A549 (cell line): ENCODE data around the gene SST. TPM values are rescaled to one million over a fixed set of nuclear protein-coding genes. Genes with fewer than 3 reads are reported as not detected.

Source experiments
- ATAC-seq, 2 experiments: fragments of 200-7000 bp in 1 of 2; fragments of >200 bp in 1 of 2; cut with Nextera tagmentation in 1 of 2; cut with Tn5 transposase in 1 of 2; 3 replicates each; pipeline versions ENCODE4 v1.8.0 to v1.9.1; 2018 to 2020; ENCODE audit warnings: mild to moderate bottlenecking in 1 of 2, moderate library complexity in 1 of 2
- CTCF ChIA-PET: fragments of 300-600 bp; sonication (Branson Sonifier 250); formaldehyde crosslinking; extraction: SDS; loops from one replicate; lab custom pipeline; 2021; ENCODE audit warnings: antibody characterized with exemption, inconsistent platforms; lab: Yijun Ruan, JAX
- POLR2A ChIA-PET: fragments of 350-600 bp; formaldehyde crosslinking; extraction: SDS; loops from one replicate; lab custom pipeline; 2021; ENCODE audit warnings: antibody characterized with exemption, inconsistent platforms; lab: Yijun Ruan, JAX
- DNase-seq, 2 experiments: peaks; one replicate each; pipeline versions ENCODE4 v3.0.0 to v3.0.0-alpha.2; 2011 to 2016; ENCODE audit warnings: low read depth in 1 of 2, low spot score in 1 of 2
- FAIRE-seq: peaks from 2 replicates; lab custom pipeline; 2011; peaks lifted over from hg19 to GRCh38; lab: Jason Lieb, UNC
- H3K27ac ChIP-seq, 2 experiments: fragments of >200 bp; sonication (Bioruptor Twin); formaldehyde crosslinking; 3 replicates each; pipeline ENCODE4 v1.5.1; 2016 to 2017
- H3K4me1 ChIP-seq: fragments of >200 bp; sonication (Bioruptor Twin); formaldehyde crosslinking; 3 replicates; pipeline ENCODE4 v1.6.1; 2016
- H3K4me2 ChIP-seq: fragments of >200 bp; sonication (Bioruptor Twin); formaldehyde crosslinking; 3 replicates; pipeline ENCODE4 v1.6.1; 2016
- H3K4me3 ChIP-seq: fragments of >200 bp; sonication (Bioruptor Twin); formaldehyde crosslinking; 3 replicates; pipeline ENCODE4 v1.5.1; 2016
- H3K9me3 ChIP-seq: fragments of >200 bp; sonication (Bioruptor Twin); formaldehyde crosslinking; 3 replicates; pipeline ENCODE4 v1.6.1; 2016
- BHLHE40 ChIP-seq: IDR thresholded peaks from 2 replicates; pipeline ENCODE4 v1.6.1; 2012; ENCODE audit warnings: low read depth, low read length, inconsistent platforms
- CBX8 ChIP-seq: fragments of 200-600 bp; sonication (generic); IDR thresholded peaks from 2 replicates; pipeline ENCODE4 v1.6.1; 2016
- CEBPB ChIP-seq, 2 experiments: fragments of >200 bp in 1 of 2; sonication (Bioruptor Twin) in 1 of 2; formaldehyde crosslinking in 1 of 2; IDR thresholded peaks; 2 replicates each; pipeline ENCODE4 v1.6.1; 2012 to 2016
- CHD4 ChIP-seq: fragments of 200-600 bp; sonication (generic); IDR thresholded peaks from 2 replicates; pipeline ENCODE4 v1.6.1; 2016; ENCODE audit warnings: antibody characterized with exemption, mild to moderate bottlenecking, borderline replicate concordance
- EHF ChIP-seq: fragments of 250-450 bp; sonication (Bioruptor Pico); IDR thresholded peaks from 2 replicates; pipeline ENCODE4 v1.5.0; 2020; ENCODE audit warnings: mild to moderate bottlenecking
- EHMT2 ChIP-seq: fragments of 200-600 bp; sonication (generic); IDR thresholded peaks from 2 replicates; pipeline ENCODE4 v1.6.1; 2016; ENCODE audit warnings: antibody characterized with exemption, low read depth, mild to moderate bottlenecking, moderate library complexity
- FOSB ChIP-seq: fragments of 250-450 bp; sonication (Bioruptor Pico); IDR thresholded peaks from 2 replicates; pipeline ENCODE4 v1.5.0; 2020; ENCODE audit warnings: mild to moderate bottlenecking, moderate library complexity
- GATA3 ChIP-seq: IDR thresholded peaks from 2 replicates; pipeline ENCODE4 v1.6.1; 2012; ENCODE audit warnings: borderline replicate concordance
- JUN ChIP-seq, 2 experiments: fragments of >200 bp; sonication (Bioruptor Twin); formaldehyde crosslinking; IDR thresholded peaks; 2 replicates in 1 of 2; 3 replicates in 1 of 2; pipeline ENCODE4 v1.6.1; 2016 to 2017
- MAFK ChIP-seq: fragments of 450-650 bp; IDR thresholded peaks from 2 replicates; pipeline ENCODE4 v1.6.1; 2014; ENCODE audit not compliant: partially characterized antibody
- MYC ChIP-seq: IDR thresholded peaks from 2 replicates; pipeline ENCODE4 v1.6.1; 2012; ENCODE audit warnings: mild to moderate bottlenecking, inconsistent platforms, low read length, improper control_type of control experiment, borderline replicate concordance
- NPAS2 ChIP-seq: fragments of 250-450 bp; sonication (Bioruptor Pico); IDR thresholded peaks from 2 replicates; pipeline ENCODE4 v1.8.0; 2022; ENCODE audit warnings: mild to moderate bottlenecking, moderate library complexity, borderline replicate concordance
- NR3C1 ChIP-seq: fragments of >200 bp; sonication (Bioruptor Twin); formaldehyde crosslinking; IDR thresholded peaks from 3 replicates; pipeline ENCODE4 v1.6.1; 2017
- PHF8 ChIP-seq: fragments of 200-600 bp; sonication (generic); IDR thresholded peaks from 2 replicates; pipeline ENCODE4 v1.6.1; 2016; ENCODE audit warnings: low read depth, mild to moderate bottlenecking, antibody characterized with exemption, moderate library complexity, borderline replicate concordance
- POLR2A ChIP-seq: IDR thresholded peaks from 2 replicates; pipeline ENCODE4 v1.6.1; 2012; ENCODE audit warnings: mild to moderate bottlenecking, low read length
- POLR2AphosphoS2 ChIP-seq: conservative IDR thresholded peaks from 2 replicates; pipeline ENCODE4 v1.6.1; 2012; ENCODE audit warnings: low read length, improper control_type of control experiment, inconsistent platforms
- RCOR1 ChIP-seq: fragments of 150-350 bp; IDR thresholded peaks from 2 replicates; pipeline ENCODE4 v1.6.1; 2014; ENCODE audit warnings: antibody characterized with exemption, low read length, low read depth
- RFX5 ChIP-seq: fragments of 450-650 bp; IDR thresholded peaks from 2 replicates; pipeline ENCODE4 v1.7.1; 2014; ENCODE audit warnings: antibody characterized with exemption, mild to moderate bottlenecking, moderate library complexity
- RNF2 ChIP-seq: fragments of 200-600 bp; sonication (generic); IDR thresholded peaks from 2 replicates; pipeline ENCODE4 v1.6.1; 2016; ENCODE audit warnings: low read depth, mild to moderate bottlenecking, antibody characterized with exemption, moderate library complexity, borderline replicate concordance
- SMC3 ChIP-seq: fragments of >200 bp; sonication (Bioruptor Twin); formaldehyde crosslinking; IDR thresholded peaks from 3 replicates; pipeline ENCODE4 v1.6.1; 2018; ENCODE audit warnings: inconsistent platforms
- SREBF2 ChIP-seq: fragments of 450-650 bp; IDR thresholded peaks from 2 replicates; pipeline ENCODE4 v1.6.1; 2014; ENCODE audit warnings: mild to moderate bottlenecking, moderate library complexity
- ZNF302 ChIP-seq: fragments of 250-450 bp; sonication (Bioruptor Pico); IDR thresholded peaks from 2 replicates; pipeline ENCODE4 v1.9.0; 2021; ENCODE audit warnings: inconsistent platforms, mild to moderate bottlenecking, moderate library complexity
- ZSCAN20 ChIP-seq: fragments of 250-450 bp; sonication (Bioruptor Pico); IDR thresholded peaks from 2 replicates; pipeline ENCODE4 v1.8.0; 2022; ENCODE audit warnings: mild to moderate bottlenecking, moderate library complexity
- WGBS: methylation state at CpG from one replicate; pipeline ENCODE4 v1.1.6; 2017; ENCODE audit errors: missing lambda C conversion rate; 5-methylcytosine and 5-hydroxymethylcytosine counted together
- polyA plus RNA-seq, 4 experiments: library from polyadenylated mRNA; depleted of rRNA in 3 of 4; stranded (reverse); fragments of >200 nt; fragmentation: RNase III in 1 of 4; extraction: RNeasy Plus Mini Kit Qiagen cat#74134 plus additional on column Dnase treatment in 1 of 4; gene quantifications; 2 replicates in 3 of 4; 3 replicates in 1 of 4; pipeline ENCODE4 v1.2.3, GENCODE V29; 2011 to 2017
- TF ChIP-seq, protein P1 (sequence below): fragments of 150-350 bp; IDR thresholded peaks from 2 replicates; pipeline ENCODE4 v1.6.1; 2014; ENCODE audit warnings: low read depth, mild to moderate bottlenecking, low read length
- TF ChIP-seq, protein P2 (sequence below): IDR thresholded peaks from 2 replicates; pipeline ENCODE4 v1.6.1; 2012; ENCODE audit warnings: low read depth, borderline replicate concordance
- TF ChIP-seq, protein P3 (sequence below): fragments of 200-600 bp; sonication (generic); IDR thresholded peaks from 2 replicates; pipeline ENCODE4 v1.6.1; 2016; ENCODE audit warnings: antibody characterized with exemption, mild to moderate bottlenecking, moderate library complexity
- TF ChIP-seq, protein P4 (sequence below): IDR thresholded peaks from 2 replicates; pipeline ENCODE4 v1.6.1; 2012

Gene SST
- polyA plus RNA-seq, 2 of the 4 experiments (the other 2 are of a cell fraction), result not detected

DNA sequence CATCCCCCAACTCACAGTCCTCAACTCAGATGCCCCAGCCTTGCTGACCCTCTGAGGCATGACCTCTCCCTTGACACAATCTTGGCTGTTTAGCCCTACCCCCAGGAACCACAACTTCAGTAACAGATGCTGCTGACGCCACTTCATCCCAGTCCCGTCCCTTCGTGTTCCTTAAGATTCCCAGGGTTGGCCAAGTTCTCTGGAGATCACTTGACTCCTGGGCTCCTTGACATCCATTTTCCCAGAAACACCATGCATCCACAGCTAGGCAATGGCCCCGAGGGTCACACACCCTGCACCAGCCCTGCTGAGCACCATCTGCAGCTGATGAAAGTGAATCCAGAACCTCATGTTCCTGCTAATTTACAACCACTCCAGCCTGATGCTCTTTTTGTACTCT, 25.3 kb upstream of the SST start:
- no peaks in the 10 kb centered on the region for H3K4me1 ChIP-seq
- H3K27ac ChIP-seq, result no peak overlapping the region
- DNase-seq, result no peak
- TF ChIP-seq MAFK, result no peak
- TF ChIP-seq CHD4, result no peak
- no peak for TF ChIP-seq CEBPB (IDR thresholded peaks at IDR 0.05)
- no peak for TF ChIP-seq POLR2AphosphoS2
- TF ChIP-seq RFX5, result no peak
- TF ChIP-seq, protein P1, sequence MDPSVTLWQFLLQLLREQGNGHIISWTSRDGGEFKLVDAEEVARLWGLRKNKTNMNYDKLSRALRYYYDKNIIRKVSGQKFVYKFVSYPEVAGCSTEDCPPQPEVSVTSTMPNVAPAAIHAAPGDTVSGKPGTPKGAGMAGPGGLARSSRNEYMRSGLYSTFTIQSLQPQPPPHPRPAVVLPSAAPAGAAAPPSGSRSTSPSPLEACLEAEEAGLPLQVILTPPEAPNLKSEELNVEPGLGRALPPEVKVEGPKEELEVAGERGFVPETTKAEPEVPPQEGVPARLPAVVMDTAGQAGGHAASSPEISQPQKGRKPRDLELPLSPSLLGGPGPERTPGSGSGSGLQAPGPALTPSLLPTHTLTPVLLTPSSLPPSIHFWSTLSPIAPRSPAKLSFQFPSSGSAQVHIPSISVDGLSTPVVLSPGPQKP, result no peak
- no peak for TF ChIP-seq NR3C1
- no peak for TF ChIP-seq CBX8
- TF ChIP-seq NPAS2, result no peak
- TF ChIP-seq EHF (CRISPR knock-in tag), result no peak
- TF ChIP-seq MYC, result no peak
- ChIA-PET CTCF (interaction anchor here (1.4 to 1.8 kb wide), 2 partner anchors 16 to 376 kb away, joined by 7 to 9 read pairs; no protein-coding TSS in a partner anchor), POLR2A (no interaction called here)
- WGBS, result 44% methylated on average over 4 of the region's 4 CpGs
- H3K4me3 ChIP-seq, result no peak overlapping the region
- no peaks in the 10 kb centered on the region for H3K9me3 ChIP-seq
- no peak for FAIRE-seq
- no peak overlapping the region for H3K4me2 ChIP-seq
- no peak for ATAC-seq

DNA sequence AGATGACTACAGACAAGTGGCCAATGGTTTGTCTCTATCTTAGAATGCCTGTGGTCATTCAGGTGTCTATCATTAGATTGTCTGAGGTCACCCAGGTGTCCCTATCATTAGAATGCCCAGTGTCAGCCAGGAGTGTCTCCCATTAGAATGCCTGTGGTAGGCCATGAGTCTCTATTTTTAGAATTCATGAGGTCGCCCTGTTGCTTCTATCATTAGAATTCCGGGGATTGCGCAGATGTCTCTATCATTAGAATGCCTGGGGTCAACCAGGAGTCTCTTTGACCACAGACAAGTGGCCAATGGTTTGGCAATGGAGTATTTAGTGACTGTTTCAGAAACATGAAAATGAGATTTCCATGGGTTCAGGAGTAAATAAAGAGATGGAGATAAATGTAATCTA, 24.6 kb upstream of the SST start:
- POLR2A ChIA-PET, result no interaction called here
- no peak for TF ChIP-seq RCOR1
- TF ChIP-seq SMC3, result no peak
- TF ChIP-seq NR3C1, result no peak
- TF ChIP-seq POLR2A, result no peak
- TF ChIP-seq GATA3, result no peak
- no peak for TF ChIP-seq CBX8
- no peak for TF ChIP-seq ZNF302
- no peak for TF ChIP-seq JUN (IDR thresholded peaks at IDR 0.05)
- no peak for TF ChIP-seq RNF2
- no peak for TF ChIP-seq CHD4
- TF ChIP-seq, protein P2, sequence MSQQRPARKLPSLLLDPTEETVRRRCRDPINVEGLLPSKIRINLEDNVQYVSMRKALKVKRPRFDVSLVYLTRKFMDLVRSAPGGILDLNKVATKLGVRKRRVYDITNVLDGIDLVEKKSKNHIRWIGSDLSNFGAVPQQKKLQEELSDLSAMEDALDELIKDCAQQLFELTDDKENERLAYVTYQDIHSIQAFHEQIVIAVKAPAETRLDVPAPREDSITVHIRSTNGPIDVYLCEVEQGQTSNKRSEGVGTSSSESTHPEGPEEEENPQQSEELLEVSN, result no peak
- TF ChIP-seq SREBF2, result no peak
- TF ChIP-seq EHMT2, result no peak
- TF ChIP-seq, protein P3, sequence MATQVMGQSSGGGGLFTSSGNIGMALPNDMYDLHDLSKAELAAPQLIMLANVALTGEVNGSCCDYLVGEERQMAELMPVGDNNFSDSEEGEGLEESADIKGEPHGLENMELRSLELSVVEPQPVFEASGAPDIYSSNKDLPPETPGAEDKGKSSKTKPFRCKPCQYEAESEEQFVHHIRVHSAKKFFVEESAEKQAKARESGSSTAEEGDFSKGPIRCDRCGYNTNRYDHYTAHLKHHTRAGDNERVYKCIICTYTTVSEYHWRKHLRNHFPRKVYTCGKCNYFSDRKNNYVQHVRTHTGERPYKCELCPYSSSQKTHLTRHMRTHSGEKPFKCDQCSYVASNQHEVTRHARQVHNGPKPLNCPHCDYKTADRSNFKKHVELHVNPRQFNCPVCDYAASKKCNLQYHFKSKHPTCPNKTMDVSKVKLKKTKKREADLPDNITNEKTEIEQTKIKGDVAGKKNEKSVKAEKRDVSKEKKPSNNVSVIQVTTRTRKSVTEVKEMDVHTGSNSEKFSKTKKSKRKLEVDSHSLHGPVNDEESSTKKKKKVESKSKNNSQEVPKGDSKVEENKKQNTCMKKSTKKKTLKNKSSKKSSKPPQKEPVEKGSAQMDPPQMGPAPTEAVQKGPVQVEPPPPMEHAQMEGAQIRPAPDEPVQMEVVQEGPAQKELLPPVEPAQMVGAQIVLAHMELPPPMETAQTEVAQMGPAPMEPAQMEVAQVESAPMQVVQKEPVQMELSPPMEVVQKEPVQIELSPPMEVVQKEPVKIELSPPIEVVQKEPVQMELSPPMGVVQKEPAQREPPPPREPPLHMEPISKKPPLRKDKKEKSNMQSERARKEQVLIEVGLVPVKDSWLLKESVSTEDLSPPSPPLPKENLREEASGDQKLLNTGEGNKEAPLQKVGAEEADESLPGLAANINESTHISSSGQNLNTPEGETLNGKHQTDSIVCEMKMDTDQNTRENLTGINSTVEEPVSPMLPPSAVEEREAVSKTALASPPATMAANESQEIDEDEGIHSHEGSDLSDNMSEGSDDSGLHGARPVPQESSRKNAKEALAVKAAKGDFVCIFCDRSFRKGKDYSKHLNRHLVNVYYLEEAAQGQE, result no peak
- TF ChIP-seq, protein P4, sequence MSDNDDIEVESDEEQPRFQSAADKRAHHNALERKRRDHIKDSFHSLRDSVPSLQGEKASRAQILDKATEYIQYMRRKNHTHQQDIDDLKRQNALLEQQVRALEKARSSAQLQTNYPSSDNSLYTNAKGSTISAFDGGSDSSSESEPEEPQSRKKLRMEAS, result no peak
- TF ChIP-seq PHF8, result no peak
- no peak for TF ChIP-seq BHLHE40
- TF ChIP-seq ZSCAN20, result no peak
- no peak for TF ChIP-seq FOSB (CRISPR knock-in tag)
- WGBS, result 58% methylated on average over 3 of the region's 3 CpGs
- DNase-seq, result no peak
- Histone ChIP-seq H3K4me2 (no peak overlapping the region), H3K4me3 (no peak overlapping the region), H3K4me1 (no peaks in the 10 kb centered on the region), H3K27ac (no peak overlapping the region), H3K9me3 (no peaks in the 10 kb centered on the region)
- CTCF ChIA-PET, result interaction anchor here (1.1 kb wide), 1 partner anchor 375 kb away, joined by 3 read pairs; no protein-coding TSS in a partner anchor
- no peak for FAIRE-seq
- ATAC-seq, result no peak
